ENCODE measurements around the gene TUBA1C. TPM values are rescaled to one million over a fixed set of nuclear protein-coding genes. Genes with fewer than 3 reads are reported as not detected.
A peak's percentile ranks its signal among the peaks of the same experiment; 100 is the strongest.

Gene TUBA1C
- polyA plus RNA-seq (ENCODE audit: insufficient read depth in 1 of 5, insufficient read length in 5 of 5, low replicate concordance in 1 of 5) = 100 to 1,000 TPM; 121 to 180 (median 171) TPM
- long read RNA-seq, donor 1, transcript TUBA1C-201 (4 exons, 3,001 nt) = major isoform, 71 of 1,770 reads
- long read RNA-seq, donor 1, partial matches to known transcripts = 1,294 of 1,770 reads
- long read RNA-seq, donor 1, other reads (novel, unspliced or antisense) = 404 of 1,770 reads
- long read RNA-seq, donor 2, transcript TUBA1C-201 (4 exons, 3,001 nt) = major isoform, 38 of 230 reads
- long read RNA-seq, donor 2, partial matches to known transcripts = 6 of 230 reads
- long read RNA-seq, donor 2, other reads (novel, unspliced or antisense) = 186 of 230 reads
- long read RNA-seq, donor 3, transcript TUBA1C-201 (4 exons, 3,001 nt) = major isoform, 55 of 877 reads
- long read RNA-seq, donor 3, partial matches to known transcripts = 474 of 877 reads
- long read RNA-seq, donor 3, other reads (novel, unspliced or antisense) = 345 of 877 reads
- long read RNA-seq, donor 4, transcript TUBA1C-201 (4 exons, 3,001 nt) = major isoform, 23 of 145 reads
- long read RNA-seq, donor 4, partial matches to known transcripts = 24 of 145 reads
- long read RNA-seq, donor 4, other reads (novel, unspliced or antisense) = 98 of 145 reads
- long read RNA-seq, donor 5, transcript TUBA1C-203 (2 exons, 1,105 nt) = minor isoform, 8 of 1,247 reads
- long read RNA-seq, donor 5, transcript TUBA1C-201 (4 exons, 3,001 nt) = major isoform, 81 of 1,247 reads
- long read RNA-seq, donor 5, partial matches to known transcripts = 599 of 1,247 reads
- long read RNA-seq, donor 5, other reads (novel, unspliced or antisense) = 559 of 1,247 reads
- long read RNA-seq, donor 6, transcript TUBA1C-201 (4 exons, 3,001 nt) = major isoform, 81 of 219 reads
- long read RNA-seq, donor 6, partial matches to known transcripts = 20 of 219 reads
- long read RNA-seq, donor 6, other reads (novel, unspliced or antisense) = 112 of 219 reads
- long read RNA-seq, donor 7, transcript TUBA1C-201 (4 exons, 3,001 nt) = major isoform, 17 of 193 reads
- long read RNA-seq, donor 7, partial matches to known transcripts = 0 of 193 reads
- long read RNA-seq, donor 7, other reads (novel, unspliced or antisense) = 174 of 193 reads
- long read RNA-seq, donor 8, transcript TUBA1C-201 (4 exons, 3,001 nt) = major isoform, 21 of 733 reads
- long read RNA-seq, donor 8, partial matches to known transcripts = 579 of 733 reads
- long read RNA-seq, donor 8, other reads (novel, unspliced or antisense) = 131 of 733 reads

GRCh38 chr12:49264873-49265792 lies at the start of gene TUBA1C:
Gene TUBA1C (plus strand): TSS chr12:49265082. CDS start chr12:49265182, 100 bp downstream.
- peak; percentile 93 for DNase-seq

GRCh38 chr12:49219417-49220026 lies 45.4 kb upstream of the TUBA1C start:
- DNase-seq = no peak

- no peak for DNase-seq
Measured at GRCh38 chr12:49220972-49221371, 43.9 kb upstream of the TUBA1C start.

- no peak for DNase-seq
Measured at GRCh38 chr12:49223122-49223521, 41.8 kb upstream of the TUBA1C start.

- no peak for DNase-seq
Measured at GRCh38 chr12:49223590-49224369, 41.1 kb upstream of the TUBA1C start.

- DNase-seq = peak in 1 of 2 donors; percentile 60
Measured at GRCh38 chr12:49225576-49226166, 39.2 kb upstream of the TUBA1C start.

- DNase-seq = no peak
Measured at GRCh38 chr12:49227713-49228112, 37.2 kb upstream of the TUBA1C start.

- no peak for DNase-seq
Measured at GRCh38 chr12:49228653-49229052, 36.2 kb upstream of the TUBA1C start.

GRCh38 chr12:49230176-49230804 lies 34.6 kb upstream of the TUBA1C start:
- DNase-seq = no peak

GRCh38 chr12:49230805-49231194 lies 34.1 kb upstream of the TUBA1C start:
- no peak for DNase-seq

- no peak for DNase-seq
Measured at GRCh38 chr12:49231878-49232655, 32.8 kb upstream of the TUBA1C start.

GRCh38 chr12:49232940-49233841 lies 31.7 kb upstream of the TUBA1C start:
- peak; percentile 52 to 66 for DNase-seq

GRCh38 chr12:49233842-49234526 lies 30.9 kb upstream of the TUBA1C start:
- DNase-seq = no peak

- no peak for DNase-seq
Measured at GRCh38 chr12:49236423-49236822, 28.5 kb upstream of the TUBA1C start.

- DNase-seq = no peak
Measured at GRCh38 chr12:49243631-49244030, 21.3 kb upstream of the TUBA1C start.

- DNase-seq = no peak
Measured at GRCh38 chr12:49244176-49244575, 20.7 kb upstream of the TUBA1C start.

Measured in right lung (tissue), 10 donors.